Ovary (tissue), 3 donors: Measurements from ENCODE around the gene TBPL1.

Experiments used
- CTCF ChIP-seq, 3 donors: fragments of 450-650 bp in 2 of 3; fragments of 200-600 bp in 1 of 3; IDR thresholded peaks; one replicate each; pipeline versions ENCODE4 v1.5.1 to v1.8.0; 2016 to 2022; ENCODE audit warnings: antibody characterized with exemption in 3 of 3, mild to moderate bottlenecking in 1 of 3
- EP300 ChIP-seq: sonication (generic); formaldehyde crosslinking; IDR thresholded peaks from one replicate; pipeline ENCODE4 v1.6.1; 2017; ENCODE audit warnings: antibody characterized with exemption
- donor health status: DM: no; HTN: no; CAD: no.

DNA sequence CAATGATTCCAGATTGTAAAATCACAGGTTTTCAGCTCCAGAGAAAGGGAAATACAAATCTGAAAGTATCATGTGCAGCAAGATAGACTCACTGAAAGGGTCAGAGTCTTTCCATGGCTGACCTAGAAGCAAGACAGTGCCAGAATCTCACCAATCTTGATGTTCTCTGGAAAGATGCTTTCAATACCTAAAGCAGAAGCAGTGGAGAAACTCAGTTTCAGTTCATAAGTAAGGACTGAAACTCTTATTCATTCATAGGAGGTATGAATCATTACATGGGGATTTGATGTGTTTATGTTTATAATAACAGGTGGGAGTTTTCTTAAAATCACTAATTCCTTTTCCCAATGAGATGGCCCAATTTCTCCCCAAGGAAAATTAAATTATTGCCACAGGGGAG is 56.9 kb downstream of the TBPL1 start:
- TF ChIP-seq CTCF (IDR thresholded peaks at IDR 0.05) = no peak
- no peak for TF ChIP-seq EP300
